Adipocyte (in vitro differentiated cells): ENCODE results near the gene DNMBP.
A peak's percentile ranks its signal among the peaks of the same experiment; 100 is the strongest.
"Not testable (repeated sequence)": the region's sequence is repeated elsewhere in the genome, so short reads cannot be mapped to it uniquely, and the experiment has no call there.

Source experiments
- DNase-seq: peaks from one replicate; pipeline ENCODE4 v3.0.0-alpha.2; 2015; ENCODE audit warnings: low read depth
- H3K27me3 ChIP-seq: replicated peaks from 2 replicates; pipeline ENCODE4 v1.7.0; 2013; ENCODE audit warnings: mild to moderate bottlenecking, low read length, moderate library complexity; ENCODE audit not compliant: control insufficient read depth, insufficient read depth
- H3K36me3 ChIP-seq: 2 replicates; pipeline ENCODE4 v1.7.0; 2013; ENCODE audit warnings: low read length, mild to moderate bottlenecking, moderate library complexity; ENCODE audit not compliant: control insufficient read depth, insufficient read depth, severe bottlenecking
- H3K4me1 ChIP-seq: 2 replicates; pipeline ENCODE4 v1.7.0; 2013; ENCODE audit warnings: mild to moderate bottlenecking, low read length, moderate library complexity; ENCODE audit not compliant: control insufficient read depth, insufficient read depth
- H3K4me3 ChIP-seq: 2 replicates; pipeline ENCODE4 v1.7.0; 2013; ENCODE audit warnings: mild to moderate bottlenecking, low read length, moderate library complexity
- H3K9ac ChIP-seq: 2 replicates; pipeline ENCODE4 v1.7.0; 2013; ENCODE audit warnings: mild to moderate bottlenecking, low read length, moderate library complexity
- H3K9me3 ChIP-seq: 2 replicates; pipeline ENCODE4 v1.7.0; 2013; ENCODE audit warnings: mild to moderate bottlenecking, low read length, moderate library complexity; ENCODE audit not compliant: control insufficient read depth

The DNMBP gene

DNA sequence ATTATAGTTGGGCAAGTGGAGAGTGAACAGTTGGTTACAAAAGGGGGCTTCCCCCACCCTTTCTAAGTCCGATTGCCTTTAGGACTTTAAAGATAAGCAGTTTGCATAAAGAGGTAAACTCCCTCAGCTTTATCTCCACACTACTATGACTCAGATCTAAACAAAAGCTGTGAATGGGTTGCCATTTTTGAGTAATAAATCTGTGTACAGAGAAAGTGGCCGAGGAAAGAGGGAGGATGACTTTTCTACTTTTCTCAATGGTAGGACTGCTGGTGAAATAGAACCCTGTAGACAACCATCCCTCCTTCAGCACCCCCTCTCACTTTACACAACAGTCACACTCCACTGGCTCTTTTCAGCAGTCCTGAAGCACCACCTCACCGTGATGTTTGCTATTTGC, 71.2 kb downstream of the DNMBP start:
- Histone ChIP-seq H3K9ac (no peak overlapping the region), H3K4me3 (no peak overlapping the region), H3K36me3 (peaks cover 10% of the 10 kb centered on the region), H3K27me3 (no peaks in the 10 kb centered on the region), H3K4me1 (peaks cover 15% of the 10 kb centered on the region), H3K9me3 (no peaks in the 10 kb centered on the region)
- no peak for DNase-seq

DNA sequence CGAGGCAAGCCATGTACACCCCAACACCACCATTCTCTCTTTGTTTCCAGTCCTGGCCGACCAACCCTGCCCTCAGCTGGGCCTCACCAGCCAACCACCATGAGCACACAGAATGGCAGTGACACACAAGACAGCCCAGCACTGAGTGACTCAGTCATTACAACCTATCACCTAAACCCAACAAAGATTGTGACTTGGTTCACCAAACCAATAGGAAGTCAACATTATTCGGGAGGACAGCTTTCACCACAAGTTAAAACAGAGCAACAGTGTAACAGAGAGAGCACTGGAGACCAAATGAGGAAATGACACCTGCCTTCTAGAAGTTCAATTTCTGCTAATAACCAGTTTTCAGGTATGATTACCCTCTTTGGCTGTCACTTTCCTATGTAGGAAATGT, 72.1 kb downstream of the DNMBP start:
- Histone ChIP-seq H3K27me3 (no peaks in the 10 kb centered on the region), H3K9ac (no peak overlapping the region), H3K36me3 (peaks cover 10% of the 10 kb centered on the region), H3K4me3 (no peak overlapping the region), H3K4me1 (peaks cover 11% of the 10 kb centered on the region), H3K9me3 (no peaks in the 10 kb centered on the region)
- DNase-seq, result no peak

DNA sequence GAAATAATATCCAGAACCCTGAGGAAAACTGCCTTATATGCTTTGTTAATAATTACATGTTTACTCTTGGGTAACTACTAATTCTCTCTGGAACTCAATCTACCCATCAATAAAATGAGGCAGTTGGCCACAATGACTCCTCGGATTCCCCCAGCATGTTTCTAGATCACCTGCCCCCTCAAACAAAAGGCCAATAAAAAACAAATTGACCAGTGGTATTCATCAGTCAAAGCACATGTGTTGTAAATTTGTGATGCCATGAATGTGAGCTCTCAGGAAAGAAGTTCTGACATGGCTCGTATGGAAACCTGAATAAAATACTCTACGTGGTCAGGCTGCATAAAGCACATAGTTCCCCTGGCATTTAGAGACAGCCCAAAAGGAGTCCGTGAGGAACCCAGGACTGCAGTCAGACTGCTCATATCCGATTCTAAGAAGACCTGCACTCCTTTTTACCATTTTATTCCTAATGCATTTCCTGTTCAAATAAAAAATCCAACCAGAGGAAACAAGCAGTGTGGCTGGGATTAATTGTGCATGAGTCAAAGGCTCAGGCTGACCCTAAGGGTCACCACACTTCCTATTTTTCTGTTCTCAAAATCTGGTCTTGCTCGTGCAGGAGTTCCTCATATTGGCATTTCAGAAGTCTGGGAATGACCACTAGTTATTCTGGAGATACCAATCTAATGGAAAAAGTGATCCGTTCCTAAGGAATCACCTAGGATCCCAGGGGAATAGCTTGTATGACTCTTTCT, 77.4 kb downstream of the DNMBP start:
- not testable (repeated sequence) for H3K4me3 ChIP-seq, H3K9me3 ChIP-seq, H3K27me3 ChIP-seq, H3K9ac ChIP-seq, DNase-seq
- Histone ChIP-seq H3K36me3 (peaks cover 16% of the 10 kb centered on the region), H3K4me1 (peaks cover 18% of the 10 kb centered on the region)

DNA sequence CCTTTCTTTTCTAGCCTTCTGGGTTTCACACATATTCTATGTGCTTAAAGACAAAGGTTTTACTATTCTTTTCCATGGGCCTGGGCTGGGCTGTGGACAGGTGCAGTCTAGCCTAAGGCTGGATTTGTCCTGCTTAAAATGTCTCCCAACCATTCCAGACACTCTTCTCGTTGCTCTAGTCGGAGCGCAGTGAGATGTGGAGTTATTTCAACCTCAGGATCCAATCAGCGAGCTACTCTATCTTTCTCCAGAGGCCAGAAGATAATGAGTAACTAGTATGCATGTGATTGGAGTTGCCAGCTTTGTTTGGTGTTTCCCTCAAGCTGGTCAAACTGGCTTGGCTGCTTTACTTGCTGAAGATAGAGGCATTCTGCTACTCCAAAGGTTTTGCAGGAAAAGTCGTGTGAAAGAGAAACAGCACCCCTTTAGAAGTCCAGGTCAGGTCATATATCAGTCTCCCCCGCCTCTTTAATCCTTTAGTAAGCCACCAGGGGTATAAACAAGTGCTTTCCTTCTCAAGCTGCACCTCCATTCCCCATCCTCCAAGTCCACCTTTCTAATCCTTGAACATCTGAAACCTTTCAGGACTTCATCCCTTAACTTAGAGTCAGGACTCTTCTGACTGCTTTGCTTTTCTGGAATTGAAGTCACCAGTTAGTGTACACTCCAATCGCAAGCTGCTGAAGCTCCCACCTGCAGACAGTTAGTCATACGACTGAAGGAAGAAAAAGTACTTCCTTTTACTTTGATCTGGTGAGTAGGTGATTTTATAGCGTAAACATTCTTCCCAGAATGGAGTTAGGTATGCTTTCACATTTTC, 78.8 kb downstream of the DNMBP start:
- Histone ChIP-seq H3K9ac (no peak overlapping the region), H3K4me3 (no peak overlapping the region), H3K36me3 (peaks cover 16% of the 10 kb centered on the region), H3K9me3 (no peaks in the 10 kb centered on the region), H3K4me1 (peaks cover 33% of the 10 kb centered on the region), H3K27me3 (no peaks in the 10 kb centered on the region)
- DNase-seq, result no peak

DNA sequence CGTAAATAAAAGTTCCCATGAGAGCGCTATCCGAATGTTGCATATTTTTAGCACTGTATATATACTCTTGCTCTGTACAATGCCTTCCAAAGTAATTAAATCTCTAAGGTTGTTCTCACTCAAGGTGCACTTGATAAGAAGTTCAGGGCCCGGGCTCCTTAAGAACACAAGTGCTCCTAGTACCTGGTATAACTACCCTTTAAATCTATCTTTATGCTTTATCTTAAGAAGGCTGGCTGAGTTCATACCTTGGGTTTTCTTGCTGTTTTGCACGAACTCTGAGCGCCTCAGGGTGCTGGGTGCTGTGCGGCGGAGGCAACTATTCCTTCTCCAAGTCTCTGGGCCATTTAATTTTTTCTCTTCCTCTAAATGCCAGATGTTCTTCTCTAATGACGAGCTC, 80.4 kb downstream of the DNMBP start:
- H3K27me3 ChIP-seq, result no peaks in the 10 kb centered on the region
- no peak for DNase-seq
- H3K9me3 ChIP-seq, result no peaks in the 10 kb centered on the region
- H3K4me1 ChIP-seq, result peaks cover 39% of the 10 kb centered on the region
- H3K36me3 ChIP-seq, result peaks cover 16% of the 10 kb centered on the region
- H3K4me3 ChIP-seq, result no peak overlapping the region
- H3K9ac ChIP-seq, result no peak overlapping the region

DNA sequence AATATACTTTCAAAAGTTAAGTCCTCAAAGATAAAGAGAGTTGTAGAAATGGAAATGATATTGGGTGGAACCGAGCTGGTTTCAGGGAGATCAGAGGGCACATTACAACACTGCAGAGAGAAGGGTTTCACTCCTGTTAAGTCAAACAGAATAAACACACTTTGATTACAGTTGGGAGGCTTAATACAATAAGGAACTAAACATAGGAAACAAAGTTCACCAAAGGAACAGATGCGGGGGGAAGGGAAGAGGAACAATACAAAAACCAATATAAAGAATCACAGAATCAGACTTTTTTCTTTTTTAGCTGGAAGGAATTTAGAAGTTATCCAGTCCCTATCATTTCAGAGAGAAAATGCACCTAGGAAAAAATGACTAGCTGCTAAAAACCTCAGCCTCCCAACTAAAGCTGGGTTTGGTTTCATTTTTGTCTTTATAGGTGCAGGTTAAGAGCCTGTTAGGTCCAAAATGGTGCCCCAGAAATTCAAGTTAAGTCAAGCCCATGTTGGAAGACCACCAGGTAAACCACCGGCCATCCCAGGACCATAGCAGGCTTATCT, 81.9 kb downstream of the DNMBP start:
- Histone ChIP-seq H3K27me3 (no peaks in the 10 kb centered on the region), H3K4me1 (peaks cover 39% of the 10 kb centered on the region), H3K9me3 (no peaks in the 10 kb centered on the region), H3K4me3 (no peak overlapping the region), H3K36me3 (peaks cover 16% of the 10 kb centered on the region), H3K9ac (no peak overlapping the region)
- peak; percentile 24 for DNase-seq

DNA sequence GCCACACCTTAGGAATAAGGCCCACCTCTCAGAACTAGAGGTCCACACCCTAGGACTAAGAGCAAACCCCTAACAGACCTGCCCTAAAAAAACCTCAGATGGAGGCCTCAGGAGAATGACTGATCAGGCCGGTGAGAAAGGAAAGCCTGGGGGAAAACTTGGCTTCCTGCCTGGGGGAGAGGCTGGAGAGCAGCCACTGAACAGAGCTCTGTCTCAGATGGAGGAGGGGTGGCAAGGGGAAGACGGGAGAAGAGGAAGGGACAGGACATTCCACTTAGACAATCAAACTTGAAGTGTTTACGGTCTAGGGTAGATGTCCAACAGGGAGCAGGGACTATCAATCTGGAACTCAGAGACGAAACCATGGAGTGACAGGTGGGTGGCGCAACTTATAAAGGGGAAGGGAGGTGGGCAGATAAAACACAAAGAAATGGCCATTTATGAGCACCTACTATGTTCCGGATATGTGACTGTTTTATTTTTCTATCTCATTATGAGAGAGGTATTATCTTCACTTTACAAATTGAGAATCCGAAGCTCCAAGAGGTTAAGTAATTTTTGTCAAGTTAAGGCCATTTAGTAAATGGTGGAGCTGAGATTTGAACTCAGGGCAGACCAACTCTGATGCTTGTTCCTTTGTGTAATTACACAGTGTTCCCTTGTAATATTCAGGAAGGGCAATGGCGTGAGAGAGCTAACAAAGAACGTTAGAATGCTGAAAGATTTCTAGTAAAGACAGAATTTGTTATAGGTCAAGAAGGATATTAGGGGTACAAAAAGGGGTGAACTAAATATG, 82.6 kb downstream of the DNMBP start:
- no peaks in the 10 kb centered on the region for H3K9me3 ChIP-seq
- DNase-seq, result peak; percentile 39
- H3K4me1 ChIP-seq, result peaks cover 37% of the 10 kb centered on the region
- peaks cover 16% of the 10 kb centered on the region for H3K36me3 ChIP-seq
- peak overlapping the region; percentile 42 for H3K4me3 ChIP-seq
- H3K9ac ChIP-seq, result no peak overlapping the region
- no peaks in the 10 kb centered on the region for H3K27me3 ChIP-seq

DNA sequence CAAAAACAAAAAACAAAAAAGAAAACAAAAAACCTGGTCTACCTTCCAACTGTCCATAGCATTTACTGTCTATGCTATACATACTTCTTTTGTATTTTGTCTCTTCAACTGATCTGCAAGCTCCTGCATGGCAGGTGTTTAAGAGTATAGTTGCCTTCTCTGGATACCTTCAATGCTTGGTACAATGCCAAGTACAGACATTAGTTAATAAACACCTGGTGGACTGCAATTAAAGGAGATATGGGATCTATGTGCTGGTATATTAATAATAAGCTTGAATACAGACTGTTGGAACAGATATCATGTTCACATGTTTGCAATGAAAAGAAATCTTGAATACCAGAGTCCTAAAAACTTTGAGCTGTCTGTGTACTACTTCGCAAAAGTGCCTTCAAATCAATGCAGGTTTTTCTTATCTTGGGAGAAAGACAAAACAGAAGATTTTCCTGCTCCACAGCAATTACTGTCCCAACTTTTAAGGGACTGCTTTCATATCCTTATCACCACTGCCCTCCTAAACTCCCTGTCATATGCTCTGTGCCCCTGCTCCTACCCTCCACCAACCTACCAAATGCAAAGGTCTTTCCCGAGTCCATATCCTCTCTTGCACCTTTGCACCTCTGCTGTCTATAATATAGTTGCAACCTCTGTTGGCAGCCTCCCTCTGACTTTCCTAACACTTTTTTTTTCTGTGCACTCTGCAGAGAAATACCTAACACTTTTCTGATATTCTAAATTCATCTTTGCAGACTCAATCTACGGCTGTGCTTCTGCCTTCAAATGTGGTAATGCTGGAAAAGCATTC, 85.1 kb downstream of the DNMBP start:
- peaks cover 33% of the 10 kb centered on the region for H3K4me1 ChIP-seq
- H3K27me3 ChIP-seq, result no peaks in the 10 kb centered on the region
- no peaks in the 10 kb centered on the region for H3K9me3 ChIP-seq
- H3K4me3 ChIP-seq, result no peak overlapping the region
- H3K36me3 ChIP-seq, result peaks cover 13% of the 10 kb centered on the region
- no peak overlapping the region for H3K9ac ChIP-seq
- no peak for DNase-seq

DNA sequence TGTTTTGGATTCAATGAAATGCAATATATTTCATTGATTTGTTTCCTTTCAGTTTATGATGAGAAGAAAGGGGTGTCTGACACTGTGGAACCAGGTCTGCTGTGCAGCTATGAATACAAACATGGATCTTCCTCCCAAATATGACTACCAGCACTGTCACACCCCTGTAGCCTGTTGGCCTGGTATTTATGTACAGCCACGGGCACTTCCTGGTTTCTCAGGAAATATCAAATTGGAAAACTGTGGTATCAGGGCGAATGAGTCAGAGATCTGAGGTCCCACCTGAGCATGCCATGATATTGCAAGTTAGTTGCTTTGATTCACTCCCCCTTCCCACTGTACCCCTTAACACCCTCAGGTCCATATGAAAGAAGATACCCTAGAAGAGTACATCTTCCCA, 87.8 kb downstream of the DNMBP start:
- Histone ChIP-seq H3K4me1 (peaks cover 30% of the 10 kb centered on the region), H3K9me3 (no peaks in the 10 kb centered on the region), H3K9ac (no peak overlapping the region), H3K4me3 (no peak overlapping the region), H3K27me3 (no peaks in the 10 kb centered on the region), H3K36me3 (peaks cover 12% of the 10 kb centered on the region)
- no peak for DNase-seq

DNA sequence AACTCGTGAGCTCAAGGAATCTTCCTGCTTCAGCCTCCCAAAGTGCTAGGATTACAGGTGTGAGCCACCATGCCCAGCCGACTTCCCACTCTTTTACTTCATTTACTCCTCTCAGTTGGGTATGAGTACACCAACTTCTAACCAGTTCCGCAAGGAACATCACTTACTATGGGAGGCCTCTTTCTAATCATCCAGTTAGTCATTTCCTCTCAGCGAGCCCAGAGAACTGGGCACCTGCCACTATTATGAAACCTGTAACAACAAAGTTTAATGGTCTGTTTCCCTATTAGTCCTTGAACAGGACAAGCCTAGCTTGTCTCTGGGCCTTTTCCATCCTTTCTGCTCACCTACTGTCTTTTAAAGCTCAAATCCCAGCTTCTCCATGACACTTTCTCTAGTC, 88.8 kb downstream of the DNMBP start:
- Histone ChIP-seq H3K36me3 (peaks cover 16% of the 10 kb centered on the region), H3K9me3 (no peaks in the 10 kb centered on the region), H3K4me3 (no peak overlapping the region), H3K4me1 (peaks cover 20% of the 10 kb centered on the region), H3K27me3 (no peaks in the 10 kb centered on the region), H3K9ac (no peak overlapping the region)
- DNase-seq, result no peak
